ENCODE results near the gene ARHGAP33. TPM values are rescaled to one million over a fixed set of nuclear protein-coding genes. Genes with fewer than 3 reads are reported as not detected.

The ARHGAP33 gene
- total and polyA plus RNA-seq, 2 donors (not counting 1 experiment from before 2014, with no cell fraction given): 0.58 to 2.3 TPM

GRCh38 chr19:35789978-35790944, 14.9 kb downstream of the ARHGAP33 start:
- no peak for DNase-seq (ENCODE audit: low read depth in 2 of 2)
- Histone ChIP-seq H3K27me3 (ENCODE audit: control insufficient read depth, insufficient read depth, low read length) (no peaks in the 10 kb centered on the region), H3K36me3 (ENCODE audit: control insufficient read depth, insufficient read depth, low read length) (no peaks in the 10 kb centered on the region), H3K4me3 (replicated peaks in 1 of 4; ENCODE audit: control extremely low read depth in 1 of 4, insufficient read depth in 1 of 4, low read depth in 3 of 4, low read length in 4 of 4) (no peak overlapping the region), H2AFZ (ENCODE audit: low read length) (no peak overlapping the region), H3K27ac (ENCODE audit: insufficient read depth, low read length) (no peak overlapping the region), H4K20me1 (ENCODE audit: control insufficient read depth, extremely low read depth, insufficient read depth, low read length) (no peaks in the 10 kb centered on the region), H3K79me2 (ENCODE audit: control insufficient read depth, insufficient read depth, low read length) (no peaks in the 10 kb centered on the region), H3K4me2 (ENCODE audit: extremely low read depth, insufficient read depth, low read length) (no peak overlapping the region), H3K4me1 (ENCODE audit: control insufficient read depth, extremely low read depth, insufficient read depth, low read length) (peaks cover 3% of the 10 kb centered on the region), H3K9me3 (ENCODE audit: control insufficient read depth, insufficient read depth, low read depth, low read length) (no peaks in the 10 kb centered on the region), H3K9ac (ENCODE audit: insufficient read depth, low read length) (no peak overlapping the region)
- TF ChIP-seq EZH2 (IDR thresholded peaks at IDR 0.05; ENCODE audit: low read length, missing control alignments): no peak
- TF ChIP-seq CTCF (conservative IDR thresholded peaks at IDR 0.05 in 1 of 2, IDR thresholded peaks at IDR 0.05 in 1 of 2; ENCODE audit: low read depth in 1 of 2, low read length in 2 of 2): no peak

GRCh38 chr19:35790981-35791813, 15.8 kb downstream of the ARHGAP33 start:
- H3K4me3 ChIP-seq (replicated peaks in 1 of 4; ENCODE audit: control extremely low read depth in 1 of 4, insufficient read depth in 1 of 4, low read depth in 3 of 4, low read length in 4 of 4): no peak overlapping the region
- no peak overlapping the region for H3K9ac ChIP-seq (ENCODE audit: insufficient read depth, low read length)
- H2AFZ ChIP-seq (ENCODE audit: low read length): no peak overlapping the region
- H3K9me3 ChIP-seq (ENCODE audit: control insufficient read depth, insufficient read depth, low read depth, low read length): no peaks in the 10 kb centered on the region
- TF ChIP-seq CTCF (conservative IDR thresholded peaks at IDR 0.05 in 1 of 2, IDR thresholded peaks at IDR 0.05 in 1 of 2; ENCODE audit: low read depth in 1 of 2, low read length in 2 of 2): no peak
- TF ChIP-seq EZH2 (IDR thresholded peaks at IDR 0.05; ENCODE audit: low read length, missing control alignments): no peak
- no peaks in the 10 kb centered on the region for H3K79me2 ChIP-seq (ENCODE audit: control insufficient read depth, insufficient read depth, low read length)
- no peaks in the 10 kb centered on the region for H4K20me1 ChIP-seq (ENCODE audit: control insufficient read depth, extremely low read depth, insufficient read depth, low read length)
- peaks cover 6% of the 10 kb centered on the region for H3K27me3 ChIP-seq (ENCODE audit: control insufficient read depth, insufficient read depth, low read length)
- H3K27ac ChIP-seq (ENCODE audit: insufficient read depth, low read length): no peak overlapping the region
- H3K36me3 ChIP-seq (ENCODE audit: control insufficient read depth, insufficient read depth, low read length): no peaks in the 10 kb centered on the region
- no peak for DNase-seq (ENCODE audit: low read depth in 2 of 2)
- H3K4me1 ChIP-seq (ENCODE audit: control insufficient read depth, extremely low read depth, insufficient read depth, low read length): peaks cover 3% of the 10 kb centered on the region
- H3K4me2 ChIP-seq (ENCODE audit: extremely low read depth, insufficient read depth, low read length): no peak overlapping the region

GRCh38 chr19:35791814-35792279, 16.5 kb downstream of the ARHGAP33 start:
- Histone ChIP-seq H3K27ac (ENCODE audit: insufficient read depth, low read length) (no peak overlapping the region), H3K9me3 (ENCODE audit: control insufficient read depth, insufficient read depth, low read depth, low read length) (no peaks in the 10 kb centered on the region), H2AFZ (ENCODE audit: low read length) (no peak overlapping the region), H3K4me2 (ENCODE audit: extremely low read depth, insufficient read depth, low read length) (no peak overlapping the region), H3K36me3 (ENCODE audit: control insufficient read depth, insufficient read depth, low read length) (no peaks in the 10 kb centered on the region), H3K79me2 (ENCODE audit: control insufficient read depth, insufficient read depth, low read length) (no peaks in the 10 kb centered on the region), H3K27me3 (ENCODE audit: control insufficient read depth, insufficient read depth, low read length) (peaks cover 10% of the 10 kb centered on the region), H4K20me1 (ENCODE audit: control insufficient read depth, extremely low read depth, insufficient read depth, low read length) (no peaks in the 10 kb centered on the region), H3K4me3 (replicated peaks in 1 of 4; ENCODE audit: control extremely low read depth in 1 of 4, insufficient read depth in 1 of 4, low read depth in 3 of 4, low read length in 4 of 4) (no peak overlapping the region), H3K9ac (ENCODE audit: insufficient read depth, low read length) (no peak overlapping the region), H3K4me1 (ENCODE audit: control insufficient read depth, extremely low read depth, insufficient read depth, low read length) (peaks cover 3% of the 10 kb centered on the region)
- DNase-seq (ENCODE audit: low read depth in 2 of 2): no peak
- TF ChIP-seq EZH2 (IDR thresholded peaks at IDR 0.05; ENCODE audit: low read length, missing control alignments) (no peak), CTCF (conservative IDR thresholded peaks at IDR 0.05 in 1 of 2, IDR thresholded peaks at IDR 0.05 in 1 of 2; ENCODE audit: low read depth in 1 of 2, low read length in 2 of 2) (no peak)
